Measurements from ENCODE around the gene GPC1. TPM values are rescaled to one million over a fixed set of nuclear protein-coding genes. Genes with fewer than 3 reads are reported as not detected.

Gene GPC1
- total and polyA plus RNA-seq, 2 experiments from 2014 or later: 9.0 to 46.2 TPM

- Mint-ChIP-seq H3K4me3 (no peak overlapping the region), H3K9me3 (peaks cover 6% of the 10 kb centered on the region; the same call in 1 of the 3 replicates), H3K36me3 (ENCODE audit: low read depth) (no peaks in the 10 kb centered on the region), H3K4me1 (peaks cover 3% of the 10 kb centered on the region; the same call in 1 of the 3 replicates), H3K27me3 (ENCODE audit: insufficient read depth, low read depth, poor library complexity) (peaks cover 8% of the 10 kb centered on the region), H3K27ac (no peak overlapping the region)
- H4K20me1 ChIP-seq (replicated peaks; ENCODE audit: insufficient read depth): no peaks in the 10 kb centered on the region; the same call in 1 of the 2 replicates
- no peak overlapping the region for H3K4me2 ChIP-seq
- H3F3A ChIP-seq (replicated peaks; ENCODE audit: low read depth): no peaks in the 10 kb centered on the region
- H3K27me3 ChIP-seq (ENCODE audit: insufficient read depth): 0 out of 2 replicates have a peak, but pooled peaks cover 8% of the 10 kb centered on the region
- peak; percentile 31 for ATAC-seq
- H2AFZ ChIP-seq: no peak overlapping the region
- H3K36me3 ChIP-seq (ENCODE audit: insufficient read depth): no peaks in the 10 kb centered on the region
- DNase-seq (ENCODE audit: low spot score): no peak
- H3K4me3 ChIP-seq: no peak overlapping the region
- H3K79me2 ChIP-seq (replicated peaks; ENCODE audit: insufficient read depth): no peaks in the 10 kb centered on the region
- H3K9me2 ChIP-seq (ENCODE audit: insufficient read depth): no peaks in the 10 kb centered on the region; the same call in 1 of the 2 replicates
- no peaks in the 10 kb centered on the region for H3K4me1 ChIP-seq (ENCODE audit: insufficient read depth)
- no peak for TF ChIP-seq ZNF331 (CRISPR knock-in tag; IDR thresholded peaks at IDR 0.05; ENCODE audit: low read depth)
- TF ChIP-seq ZNF462 (CRISPR knock-in tag; IDR thresholded peaks at IDR 0.05): no peak
- no peak for TF ChIP-seq CREB1 (CRISPR knock-in tag; IDR thresholded peaks at IDR 0.05; ENCODE audit: low read depth)
- no peak for TF ChIP-seq CTCF (conservative IDR thresholded peaks at IDR 0.05; ENCODE audit: low read depth in 2 of 2)
- no peak for TF ChIP-seq REST (IDR thresholded peaks at IDR 0.05; ENCODE audit: unreplicated experiment)
- no peak for TF ChIP-seq POLR2AphosphoS5 (IDR thresholded peaks at IDR 0.05; ENCODE audit: low read depth)
- TF ChIP-seq STAT1 (IDR thresholded peaks at IDR 0.05; ENCODE audit: unreplicated experiment): no peak
- no peak for TF ChIP-seq EZH2 (IDR thresholded peaks at IDR 0.05; ENCODE audit: low read depth, unreplicated experiment)
- no peak for TF ChIP-seq EZH2phosphoT487 (IDR thresholded peaks at IDR 0.05; ENCODE audit: unreplicated experiment)
- no peak for TF ChIP-seq ZNF114 (CRISPR knock-in tag; IDR thresholded peaks at IDR 0.05)
- TF ChIP-seq JUNB (IDR thresholded peaks at IDR 0.05; ENCODE audit: unreplicated experiment): no peak
- no peak for TF ChIP-seq NANOG (IDR thresholded peaks at IDR 0.05; ENCODE audit: borderline replicate concordance)
- no peak for TF ChIP-seq ETS1 (IDR thresholded peaks at IDR 0.05)
- H3K27ac ChIP-seq (ENCODE audit: low read depth): no peak overlapping the region
These were observed 36.8 kb downstream of the GPC1 start for GRCh38 chr2:240472078-240472790.
